ENCODE results near the gene VTA1. TPM values are rescaled to one million over a fixed set of nuclear protein-coding genes. Genes with fewer than 3 reads are reported as not detected.

Gene VTA1
- total and polyA plus RNA-seq, 8 donors = 15.6 to 56.8 (median 25.8) TPM

- no peak for TF ChIP-seq POLR2A (IDR thresholded peaks at IDR 0.05)
- TF ChIP-seq EP300 (IDR thresholded peaks at IDR 0.05) = no peak
- no peak for TF ChIP-seq CTCF (IDR thresholded peaks at IDR 0.05)
- no peak for TF ChIP-seq POLR2AphosphoS5 (IDR thresholded peaks at IDR 0.05)
- H3K27ac ChIP-seq = no peak overlapping the region
These were observed 29.7 kb upstream of the VTA1 start for GRCh38 chr6:142117366-142117765.

GRCh38 chr6:142118328-142118727 is 28.7 kb upstream of the VTA1 start:
- WGBS, 5 donors = 65 to 72% (median 71%) methylated on average over 3 of the region's 3 CpGs
- Histone ChIP-seq H3K4me1 (no peaks in the 10 kb centered on the region), H3K27me3 (no peaks in the 10 kb centered on the region), H3K4me3 (no peak overlapping the region), H3K9me3 (no peaks in the 10 kb centered on the region), H3K36me3 (no peaks in the 10 kb centered on the region), H3K27ac (no peak overlapping the region)
- DNase-seq = no peak
- TF ChIP-seq CTCF (IDR thresholded peaks at IDR 0.05) = no peak
- TF ChIP-seq EP300 (IDR thresholded peaks at IDR 0.05) = no peak
- TF ChIP-seq POLR2AphosphoS5 (IDR thresholded peaks at IDR 0.05) = no peak
- no peak for TF ChIP-seq POLR2A (IDR thresholded peaks at IDR 0.05)
- intact Hi-C loops (cut with DNase I; ENCODE audit: low total_unique reads) = no loop called here

More at GRCh38 chr6:142117366-142117765, 29.7 kb upstream of the VTA1 start:
- intact Hi-C loops (cut with DNase I; ENCODE audit: low total_unique reads) = no loop called here
- no peaks in the 10 kb centered on the region for H3K36me3 ChIP-seq
- no peaks in the 10 kb centered on the region for H3K4me1 ChIP-seq
- no peaks in the 10 kb centered on the region for H3K9me3 ChIP-seq
- WGBS, 5 donors = 82 to 92% (median 85%) methylated on average over 2 of the region's 2 CpGs
- no peaks in the 10 kb centered on the region for H3K27me3 ChIP-seq
- no peak for DNase-seq
- H3K4me3 ChIP-seq = no peak overlapping the region

GRCh38 chr6:142118925-142119324 is 28.1 kb upstream of the VTA1 start:
- peak in 1 of 2 donors; percentile 1 for DNase-seq
- Histone ChIP-seq H3K36me3 (no peaks in the 10 kb centered on the region), H3K27me3 (no peaks in the 10 kb centered on the region), H3K4me1 (no peaks in the 10 kb centered on the region), H3K27ac (no peak overlapping the region), H3K4me3 (no peak overlapping the region), H3K9me3 (no peaks in the 10 kb centered on the region)
- no peak for TF ChIP-seq CTCF (IDR thresholded peaks at IDR 0.05)
- no peak for TF ChIP-seq POLR2A (IDR thresholded peaks at IDR 0.05)
- no peak for TF ChIP-seq EP300 (IDR thresholded peaks at IDR 0.05)
- no peak for TF ChIP-seq POLR2AphosphoS5 (IDR thresholded peaks at IDR 0.05)
- intact Hi-C loops (cut with DNase I; ENCODE audit: low total_unique reads) = no loop called here
- WGBS, 5 donors = 86 to 97% (median 92%) methylated on average over 2 of the region's 2 CpGs

- DNase-seq = no peak
- Histone ChIP-seq H3K27ac (no peak overlapping the region), H3K36me3 (no peaks in the 10 kb centered on the region), H3K4me1 (no peaks in the 10 kb centered on the region), H3K4me3 (no peak overlapping the region), H3K9me3 (no peaks in the 10 kb centered on the region), H3K27me3 (no peaks in the 10 kb centered on the region)
- 55 to 69% (median 61%) methylated on average over 3 of the region's 3 CpGs for WGBS, 5 donors
- TF ChIP-seq POLR2AphosphoS5 (IDR thresholded peaks at IDR 0.05) (no peak), CTCF (IDR thresholded peaks at IDR 0.05) (no peak), EP300 (IDR thresholded peaks at IDR 0.05) (no peak), POLR2A (IDR thresholded peaks at IDR 0.05) (no peak)
- intact Hi-C loops (cut with DNase I; ENCODE audit: low total_unique reads) = no loop called here
These were observed 25.7 kb upstream of the VTA1 start for GRCh38 chr6:142121342-142121741.

Measured in stomach (tissue), 9 donors.